Middle frontal gyrus (tissue), 1 donor: ENCODE data around the gene GLIS2.
"Not testable (repeated sequence)": the region's sequence is repeated elsewhere in the genome, so short reads cannot be mapped to it uniquely, and the experiment has no call there.

ENCODE experiments used
- DNase-seq: peaks from one replicate; pipeline ENCODE4 v3.0.0-alpha.2; 2015; ENCODE audit warnings: low spot score; ENCODE audit errors: extremely low spot score

Gene GLIS2

DNA sequence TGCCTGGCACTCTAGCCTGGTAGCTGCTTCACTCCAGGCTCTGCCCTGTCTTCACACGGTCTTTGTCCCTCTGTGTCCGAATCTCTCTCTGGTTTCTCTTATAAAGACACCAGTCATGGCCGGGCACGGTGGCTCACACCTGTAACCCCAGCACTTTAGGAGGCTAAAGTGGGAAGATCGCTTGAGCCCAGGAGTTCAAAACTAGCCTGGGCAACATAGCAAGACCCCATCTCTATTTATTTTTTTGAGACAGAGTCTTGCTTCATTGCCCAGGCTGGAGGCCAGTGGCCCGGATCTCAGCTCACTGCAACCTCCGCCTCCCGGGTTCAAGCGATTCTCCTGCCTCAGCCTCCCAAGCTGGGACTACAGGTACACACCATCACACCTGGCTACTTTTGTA lies 17.8 kb downstream of the GLIS2 start:
- DNase-seq, result not testable (repeated sequence)

GRCh38 chr16:4334724-4335495 lies 19.0 kb downstream of the GLIS2 start:
- DNase-seq, result no peak

GRCh38 chr16:4336701-4337539 lies 21.1 kb downstream of the GLIS2 start:
- no peak for DNase-seq

DNA sequence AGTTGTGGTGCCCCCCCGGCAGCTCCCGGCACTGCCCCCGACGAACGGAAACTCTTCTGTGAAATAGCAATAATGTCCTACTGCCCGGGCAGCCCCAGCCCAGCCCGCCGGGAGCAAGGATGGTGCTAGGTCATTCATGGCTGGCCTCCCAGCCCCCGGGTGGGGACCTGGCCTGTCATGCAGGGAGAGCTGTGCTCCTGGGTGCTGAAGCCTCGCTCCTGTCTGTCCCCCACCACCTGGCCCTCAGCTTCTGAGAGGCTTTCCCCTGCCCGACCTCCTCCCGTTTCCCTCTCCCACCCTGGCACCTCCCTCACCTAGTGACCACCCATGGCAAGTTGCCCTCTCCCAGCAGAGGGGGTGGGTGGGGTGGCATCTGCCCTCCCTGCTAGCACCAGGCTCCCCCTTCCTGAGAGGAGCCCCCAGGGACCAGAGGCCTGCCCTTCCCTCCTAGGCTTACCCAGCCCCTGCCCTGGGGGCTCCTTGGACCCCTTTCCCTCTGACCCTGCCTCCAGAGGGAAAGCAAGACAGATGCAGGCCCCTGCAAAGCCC lies 21.7 kb downstream of the GLIS2 start:
- DNase-seq, result no peak

- DNase-seq, result no peak
Observed at GRCh38 chr16:4338125-4338582, 22.3 kb downstream of the GLIS2 start.

DNA sequence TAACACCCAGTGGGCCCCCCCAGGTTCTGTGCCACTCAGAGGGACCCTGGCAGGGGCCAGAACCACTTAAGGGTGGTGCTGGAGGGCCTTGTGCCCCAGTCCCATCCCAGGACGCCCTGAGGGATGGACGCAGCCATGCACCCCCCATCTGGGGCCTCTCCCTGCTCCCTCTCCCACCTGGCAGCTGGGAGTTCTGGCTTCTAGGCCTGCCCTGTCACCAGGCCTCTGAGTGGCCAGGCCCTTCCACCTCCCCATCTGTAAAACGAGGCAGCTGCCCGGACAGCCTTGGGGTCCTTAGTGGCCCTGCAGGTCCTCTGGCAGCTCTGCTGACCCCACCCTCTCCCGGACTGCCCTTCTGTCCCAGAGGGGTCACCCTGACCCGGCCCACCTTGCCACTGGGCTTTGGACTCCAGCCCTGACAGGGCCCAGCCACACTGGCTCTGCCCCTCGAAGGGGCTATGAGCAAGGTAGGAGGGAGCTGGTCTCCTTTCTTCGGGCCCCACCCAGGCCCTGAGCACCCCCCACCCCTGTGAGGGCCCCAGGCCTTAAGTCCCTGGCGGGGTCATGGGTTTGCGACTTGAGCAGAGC lies 22.9 kb downstream of the GLIS2 start:
- no peak for DNase-seq

DNA sequence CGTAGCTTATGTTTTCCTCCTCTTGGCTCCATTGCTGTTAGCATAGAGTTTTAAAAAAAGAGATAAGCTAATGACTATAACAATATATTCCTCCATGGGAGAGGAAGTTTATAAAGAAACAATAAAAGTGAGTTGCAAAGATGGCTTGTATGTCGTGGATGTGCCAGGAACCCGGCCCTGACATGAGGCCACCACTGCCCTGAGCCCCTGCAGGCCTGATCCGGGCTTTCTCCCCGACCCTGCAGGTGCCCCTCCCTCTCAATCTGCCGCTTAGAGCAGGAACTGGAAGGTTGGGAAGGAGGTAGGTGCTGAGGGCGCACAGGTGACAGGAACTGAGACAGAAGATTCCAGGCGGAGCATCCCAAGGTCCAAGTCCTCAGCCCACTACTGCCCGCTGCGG lies 23.6 kb downstream of the GLIS2 start:
- no peak for DNase-seq

GRCh38 chr16:4339909-4340308 lies 24.0 kb downstream of the GLIS2 start:
- DNase-seq, result no peak

DNA sequence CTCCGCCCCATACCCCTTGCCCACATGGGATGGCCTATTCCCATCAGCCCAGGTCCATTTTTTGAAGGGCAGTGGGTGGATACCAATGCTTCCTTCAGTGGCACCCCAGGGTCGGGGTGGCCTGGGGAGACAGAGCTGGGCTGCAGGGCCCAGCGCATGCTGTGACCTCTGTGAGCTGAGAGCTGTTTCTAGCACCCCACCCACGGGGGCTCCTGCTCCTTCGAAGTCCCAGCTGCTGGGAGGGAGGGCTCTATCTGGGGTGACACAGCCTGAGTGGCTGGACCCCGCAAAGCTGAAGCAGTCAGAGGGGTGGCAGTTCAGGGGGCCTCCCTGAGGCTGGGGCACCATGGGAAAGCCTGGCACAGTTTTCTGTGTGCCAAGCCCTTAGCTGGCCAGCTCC lies 24.6 kb downstream of the GLIS2 start:
- DNase-seq, result no peak

DNA sequence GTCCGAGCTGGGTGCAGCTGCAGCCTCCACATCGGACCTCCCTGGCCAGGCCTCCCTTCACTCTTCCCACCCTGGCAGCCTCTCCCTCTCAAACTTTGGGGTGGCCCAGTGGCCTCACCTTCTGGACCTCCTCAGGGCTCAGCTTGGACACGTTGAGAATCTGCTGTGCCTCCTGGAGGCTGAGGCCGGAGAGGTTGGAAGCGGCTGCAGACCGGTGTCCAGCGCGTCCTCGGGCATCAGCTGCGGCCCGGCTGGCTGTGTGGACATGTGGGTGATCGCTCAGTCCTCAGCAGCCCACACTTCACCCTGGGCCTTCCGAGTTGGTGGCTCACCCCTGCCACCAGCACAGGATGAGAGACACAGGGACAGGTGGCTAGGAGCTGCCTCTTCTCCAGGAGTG lies 25.4 kb downstream of the GLIS2 start:
- DNase-seq, result no peak

GRCh38 chr16:4342866-4343744 lies 27.2 kb downstream of the GLIS2 start:
- no peak for DNase-seq

DNA sequence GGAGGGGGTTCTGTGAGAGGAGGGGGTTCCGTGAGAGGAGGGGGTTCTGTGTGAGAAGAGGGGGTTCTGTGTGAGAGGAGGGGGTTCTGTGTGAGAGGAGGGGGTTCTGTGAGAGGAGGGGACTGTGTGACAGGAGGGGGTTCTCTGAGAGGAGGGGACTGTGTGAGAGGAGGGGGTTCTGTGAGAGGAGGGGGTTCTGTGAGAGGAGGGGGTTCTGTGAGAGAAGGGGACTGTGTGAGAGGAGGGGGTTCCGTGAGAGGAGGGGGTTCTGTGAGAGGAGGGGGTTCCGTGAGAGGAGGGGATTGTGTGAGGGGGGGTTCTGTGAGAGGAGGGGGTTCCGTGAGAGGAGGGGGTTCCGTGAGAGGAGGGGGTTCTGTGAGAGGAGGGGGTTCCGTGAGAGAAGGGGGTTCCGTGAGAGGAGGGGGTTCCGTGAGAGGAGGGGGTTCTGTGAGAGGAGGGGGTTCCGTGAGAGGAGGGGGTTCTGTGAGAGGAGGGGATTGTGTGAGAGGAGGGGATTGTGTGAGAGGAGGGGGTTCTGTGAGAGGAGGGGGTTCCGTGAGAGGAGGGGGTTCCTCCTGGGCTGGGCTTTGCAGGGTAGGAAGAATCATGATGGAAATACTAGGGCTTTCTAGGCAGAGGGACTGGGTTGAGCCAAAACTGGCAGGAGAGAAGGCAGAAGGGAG lies 28.6 kb downstream of the GLIS2 start:
- not testable (repeated sequence) for DNase-seq

- DNase-seq, result peak; percentile 63
Observed at GRCh38 chr16:4344983-4345835, 29.3 kb downstream of the GLIS2 start.

DNA sequence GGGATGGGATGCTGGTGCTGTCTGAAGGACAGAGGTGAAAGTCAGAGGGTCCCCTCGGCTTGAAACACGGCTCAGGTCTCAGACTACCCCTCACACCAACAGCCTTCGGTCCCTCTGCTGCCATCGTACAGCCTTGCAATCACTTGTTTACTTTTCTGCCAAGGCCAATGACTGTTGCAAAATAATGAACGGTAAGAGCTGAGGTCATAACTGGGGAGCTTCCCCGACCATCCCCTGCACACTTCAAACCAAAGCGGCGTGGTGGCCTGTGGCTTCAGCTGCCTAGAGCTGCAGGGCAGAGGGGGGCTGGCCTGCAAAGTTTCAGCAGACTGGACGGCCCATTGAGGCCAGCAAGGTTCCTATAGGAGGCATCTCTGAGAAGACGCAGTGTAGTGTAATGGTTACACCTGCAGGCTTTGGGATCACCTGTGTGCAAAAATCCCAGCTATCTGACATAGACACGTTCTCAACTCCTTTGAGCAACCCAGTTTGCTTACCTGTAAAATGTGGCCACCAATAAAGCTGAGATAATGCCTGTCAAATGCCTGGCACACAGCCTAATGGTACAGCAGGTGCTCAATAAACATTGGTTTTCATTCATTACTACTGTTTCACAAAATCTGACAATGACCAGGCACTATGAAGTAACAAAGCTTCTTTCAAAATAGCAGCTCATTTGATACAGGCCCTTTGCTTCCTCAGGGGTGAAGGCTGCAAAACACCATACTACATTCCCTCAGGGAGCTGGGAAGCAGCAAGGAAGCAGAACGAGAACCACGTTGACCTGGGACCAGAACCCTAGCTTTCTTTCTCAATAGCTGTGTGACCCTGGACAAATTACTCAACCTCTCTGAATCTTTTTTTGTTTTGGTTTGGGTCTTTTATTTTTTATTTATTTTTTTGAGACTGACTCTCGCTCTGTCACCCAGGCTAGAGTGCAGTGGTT lies 30.2 kb downstream of the GLIS2 start:
- no peak for DNase-seq

- DNase-seq, result no peak
Observed at GRCh38 chr16:4347010-4347409, 31.1 kb downstream of the GLIS2 start.

DNA sequence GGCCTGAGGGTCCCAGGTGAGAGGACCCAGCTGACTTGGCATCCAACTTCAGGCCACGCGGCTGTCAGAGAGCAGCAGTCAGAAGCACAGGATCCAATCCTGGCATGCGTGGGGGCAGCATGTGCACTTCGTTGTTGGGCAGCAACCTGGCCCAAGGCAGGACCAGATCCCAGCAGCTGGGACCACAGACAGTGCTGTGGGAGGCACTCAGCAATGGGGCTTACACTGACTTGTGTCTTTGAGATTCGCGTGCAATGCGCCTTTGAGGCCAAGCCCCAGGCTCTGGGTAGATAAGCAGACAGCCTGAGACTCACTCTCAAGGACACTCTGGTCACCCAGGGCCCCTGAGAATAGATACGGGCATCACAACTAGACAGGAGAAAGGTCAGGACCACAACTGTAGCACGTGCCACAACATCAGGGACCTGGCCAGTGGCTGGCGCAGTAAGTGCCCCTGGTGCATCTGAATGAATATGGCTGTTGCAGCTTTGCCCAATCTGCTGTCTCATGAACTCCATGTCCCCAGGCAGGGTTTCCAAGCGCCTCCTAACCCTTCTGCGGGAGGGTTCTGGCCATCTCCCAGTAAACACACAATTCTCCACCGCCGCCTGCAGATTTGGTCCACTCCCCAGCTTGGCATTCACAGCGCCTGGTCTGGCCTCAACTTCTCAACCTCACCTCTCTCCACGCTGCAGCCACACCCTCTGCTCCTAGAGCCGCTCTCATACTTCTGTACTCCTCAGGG lies 32.1 kb downstream of the GLIS2 start:
- DNase-seq, result no peak

- no peak for DNase-seq
Observed at GRCh38 chr16:4349332-4349731, 33.5 kb downstream of the GLIS2 start.
